Calu3 (cell line): ENCODE data around the gene PROCR. TPM values are rescaled to one million over a fixed set of nuclear protein-coding genes. Genes with fewer than 3 reads are reported as not detected.

Source experiments
- Bru-seq: library from RNA; stranded (reverse); fragments of 400-500 nt; gene quantifications from one replicate; lab custom pipeline; 2021; lab: Mats Ljungman, UMichigan
- BruChase-seq, 2 experiments: library from RNA; stranded (reverse); fragments of 400-500 nt; gene quantifications; one replicate each; lab custom pipeline; 2021; lab: Mats Ljungman, UMichigan
- BruUV-seq: library from RNA; stranded (reverse); fragments of 400-500 nt; replicated peaks from 2 replicates; lab custom pipeline; 2021; lab: Mats Ljungman, UMichigan
- CTCF ChIA-PET: fragments of 300-600 bp; sonication (Branson Sonifier 250); formaldehyde crosslinking; loops from one replicate; lab custom pipeline; 2022; ENCODE audit warnings: antibody characterized with exemption; lab: Charles Lee
- DNase-seq: peaks from one replicate; pipeline ENCODE4 v3.0.0; 2022
- H3K27ac Mint-ChIP-seq: one replicate; pipeline ENCODE4 v1.8.0; 2022; ENCODE audit warnings: mixed read lengths; ENCODE audit not compliant: unreplicated experiment
- H3K27me3 Mint-ChIP-seq: one replicate; pipeline ENCODE4 v1.8.0; 2022; ENCODE audit warnings: mixed read lengths; ENCODE audit not compliant: unreplicated experiment
- H3K36me3 Mint-ChIP-seq: one replicate; pipeline ENCODE4 v1.8.0; 2022; ENCODE audit warnings: mild to moderate bottlenecking, moderate library complexity, mixed read lengths; ENCODE audit not compliant: insufficient read depth, unreplicated experiment
- H3K4me1 Mint-ChIP-seq: one replicate; pipeline ENCODE4 v1.8.0; 2022; ENCODE audit warnings: mild to moderate bottlenecking, low read depth, mixed read lengths; ENCODE audit not compliant: unreplicated experiment
- H3K4me3 Mint-ChIP-seq: one replicate; pipeline ENCODE4 v1.8.0; 2022; ENCODE audit warnings: mild to moderate bottlenecking, low read depth, moderate library complexity, mixed read lengths; ENCODE audit not compliant: unreplicated experiment
- H3K9me3 Mint-ChIP-seq: one replicate; pipeline ENCODE4 v1.8.0; 2022; ENCODE audit warnings: low read depth, mixed read lengths; ENCODE audit not compliant: unreplicated experiment
- intact Hi-C: fragments of 100-400 bp; cut with micrococcal nuclease; formaldehyde crosslinking; loops from one replicate; pipeline ENCODE4 v1.10.0; 2022; ENCODE audit not compliant: unreplicated experiment
- long read RNA-seq: library from polyadenylated mRNA; stranded (forward); transcript quantifications from one replicate; pipeline ENCODE4 v2.0.0, GENCODE V29; 2022
- total RNA-seq: library from RNA; stranded (reverse); gene quantifications from 2 replicates; pipeline ENCODE4 v1.2.3, GENCODE V29; 2022
- TF ChIP-seq, protein P1 (sequence below): fragments of 200-600 bp; IDR thresholded peaks from one replicate; pipeline ENCODE4 v1.8.0; 2022; ENCODE audit warnings: antibody characterized with exemption; ENCODE audit not compliant: unreplicated experiment

PROCR gene
- total RNA-seq (9.7 and 10.3 TPM in 2 replicates), Bru-seq, nascent RNA (percentile 30 among the genes with signal in this experiment), BruChase-seq, experiment 1, labeled RNA remaining after a 6-hour chase (percentile 44 among the genes with signal in this experiment), BruChase-seq, experiment 2, labeled RNA remaining after a 2-hour chase (percentile 25 among the genes with signal in this experiment)
- long read RNA-seq, transcript PROCR-201 (4 exons, 1,348 nt): major isoform, 8 of 13 reads
- long read RNA-seq, partial matches to known transcripts: 1 of 13 reads
- long read RNA-seq, other reads (novel, unspliced or antisense): 4 of 13 reads

DNA sequence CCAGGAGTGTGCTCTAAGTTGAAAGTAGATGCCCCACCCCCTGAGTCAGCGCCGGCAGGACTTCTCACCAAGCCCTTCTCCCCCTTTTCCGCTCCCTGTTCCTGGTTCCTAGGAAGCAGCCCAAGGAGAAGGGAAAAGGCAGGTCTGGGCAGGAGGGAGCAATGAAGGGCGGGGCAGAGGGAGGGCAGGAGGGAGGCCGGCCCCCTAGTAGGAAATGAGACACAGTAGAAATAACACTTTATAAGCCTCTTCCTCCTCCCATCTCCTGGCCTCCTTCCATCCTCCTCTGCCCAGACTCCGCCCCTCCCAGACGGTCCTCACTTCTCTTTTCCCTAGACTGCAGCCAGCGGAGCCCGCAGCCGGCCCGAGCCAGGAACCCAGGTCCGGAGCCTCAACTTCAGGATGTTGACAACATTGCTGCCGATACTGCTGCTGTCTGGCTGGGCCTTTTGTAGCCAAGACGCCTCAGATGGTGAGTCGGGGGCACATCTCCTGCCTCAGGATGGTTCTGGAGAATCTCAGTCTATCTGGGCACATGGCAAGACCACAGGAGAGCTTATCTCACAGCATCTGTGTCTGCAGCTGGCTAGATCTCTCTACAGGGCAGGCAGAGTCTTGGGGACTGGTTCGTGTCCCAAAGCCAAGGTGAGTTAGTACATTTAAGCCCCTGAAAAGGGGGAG is at the start of gene PROCR:
PROCR (plus strand) TSS at position 320 of the 681 bp plus-strand sequence; CDS start at position 403, 83 bp downstream.
- intact Hi-C loops: no loop called here
- no peaks in the 10 kb centered on the region for H3K9me3 Mint-ChIP-seq
- CTCF ChIA-PET: interaction anchor here (0.9 to 1.5 kb wide), 2 partner anchors 27 to 713 kb away, joined by 4 to 5 read pairs; no protein-coding TSS in a partner anchor

DNA sequence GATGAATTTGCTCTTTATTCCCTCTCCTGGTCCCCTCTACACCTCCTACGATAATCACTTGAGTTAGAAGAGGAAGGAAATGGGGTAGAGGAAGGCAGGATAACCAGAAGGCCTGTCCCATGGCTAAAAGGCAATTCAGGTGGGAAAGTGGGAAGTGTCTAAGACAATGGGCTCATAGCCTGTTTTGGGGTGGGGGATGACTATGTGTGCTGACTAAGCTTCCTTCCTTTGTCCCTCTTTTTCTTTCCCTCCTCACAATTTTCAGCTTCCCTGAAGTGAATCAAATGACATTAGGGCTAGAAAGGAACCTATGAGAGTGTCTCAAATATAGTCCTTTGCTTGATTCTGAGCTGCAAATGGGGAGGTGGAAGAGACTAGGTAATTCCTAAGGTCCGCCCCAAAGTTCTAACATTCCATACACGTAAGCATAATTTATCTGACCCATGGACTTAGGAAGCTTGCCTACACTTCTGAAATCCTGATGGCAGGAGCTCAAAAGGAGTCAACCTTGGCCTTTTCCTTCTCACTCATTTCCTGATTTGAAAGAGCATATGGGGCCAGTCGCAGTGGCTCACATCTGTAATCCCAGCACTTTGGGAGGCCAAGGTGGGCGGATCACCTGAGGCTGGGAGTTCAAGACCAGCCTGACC is 49.0 kb upstream of the PROCR start:
- Mint-ChIP-seq H3K27ac (no peak overlapping the region), H3K4me3 (no peak overlapping the region), H3K4me1 (peaks cover 13% of the 10 kb centered on the region), H3K9me3 (no peaks in the 10 kb centered on the region), H3K27me3 (no peaks in the 10 kb centered on the region), H3K36me3 (peaks cover 63% of the 10 kb centered on the region)
- intact Hi-C loops: no loop called here
- no TSS peak for BruUV-seq
- TF ChIP-seq, protein P1, sequence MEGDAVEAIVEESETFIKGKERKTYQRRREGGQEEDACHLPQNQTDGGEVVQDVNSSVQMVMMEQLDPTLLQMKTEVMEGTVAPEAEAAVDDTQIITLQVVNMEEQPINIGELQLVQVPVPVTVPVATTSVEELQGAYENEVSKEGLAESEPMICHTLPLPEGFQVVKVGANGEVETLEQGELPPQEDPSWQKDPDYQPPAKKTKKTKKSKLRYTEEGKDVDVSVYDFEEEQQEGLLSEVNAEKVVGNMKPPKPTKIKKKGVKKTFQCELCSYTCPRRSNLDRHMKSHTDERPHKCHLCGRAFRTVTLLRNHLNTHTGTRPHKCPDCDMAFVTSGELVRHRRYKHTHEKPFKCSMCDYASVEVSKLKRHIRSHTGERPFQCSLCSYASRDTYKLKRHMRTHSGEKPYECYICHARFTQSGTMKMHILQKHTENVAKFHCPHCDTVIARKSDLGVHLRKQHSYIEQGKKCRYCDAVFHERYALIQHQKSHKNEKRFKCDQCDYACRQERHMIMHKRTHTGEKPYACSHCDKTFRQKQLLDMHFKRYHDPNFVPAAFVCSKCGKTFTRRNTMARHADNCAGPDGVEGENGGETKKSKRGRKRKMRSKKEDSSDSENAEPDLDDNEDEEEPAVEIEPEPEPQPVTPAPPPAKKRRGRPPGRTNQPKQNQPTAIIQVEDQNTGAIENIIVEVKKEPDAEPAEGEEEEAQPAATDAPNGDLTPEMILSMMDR: no peak
- no peak for DNase-seq
- CTCF ChIA-PET: interaction anchor here (1.0 kb wide), 1 partner anchor 22 kb away, joined by 3 read pairs; no protein-coding TSS in a partner anchor

More for the DNA sequence above, at the start of gene PROCR:
- Mint-ChIP-seq H3K4me1 (peaks cover 13% of the 10 kb centered on the region), H3K27ac (peak within 1 kb of the TSS; percentile 5), H3K36me3 (peaks cover 8% of the 10 kb centered on the region), H3K27me3 (no peaks in the 10 kb centered on the region), H3K4me3 (peak within 1 kb of the TSS; percentile 58)
- TF ChIP-seq, protein P1: no peak
- peak; percentile 71 for DNase-seq
- no TSS peak for BruUV-seq

DNA sequence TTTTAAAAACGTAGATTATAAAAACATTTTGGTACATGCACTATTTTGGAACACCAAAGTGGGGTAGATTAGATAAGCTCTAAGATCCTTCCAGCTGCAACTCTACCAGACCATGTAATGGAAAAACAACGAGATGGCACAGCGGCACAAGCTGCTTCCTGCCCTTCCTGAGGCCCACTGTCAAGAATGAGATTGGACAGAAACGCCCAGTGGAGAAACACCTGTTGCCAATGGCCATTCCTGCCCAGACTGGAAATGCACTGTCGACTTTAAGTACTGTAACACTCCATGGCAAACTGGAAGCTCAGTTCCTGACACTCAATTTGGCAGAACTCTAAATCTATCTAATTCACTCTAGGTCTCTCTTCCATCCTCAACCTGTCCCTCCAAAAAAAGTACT is 46.1 kb upstream of the PROCR start:
- CTCF ChIA-PET: no interaction called here
- no peaks in the 10 kb centered on the region for H3K27me3 Mint-ChIP-seq
- no peak for DNase-seq
- H3K4me3 Mint-ChIP-seq: no peak overlapping the region
- intact Hi-C loops: no loop called here
- peaks cover under 1% of the 10 kb centered on the region for H3K4me1 Mint-ChIP-seq
- no peak overlapping the region for H3K27ac Mint-ChIP-seq
- H3K36me3 Mint-ChIP-seq: peaks cover 57% of the 10 kb centered on the region
- TF ChIP-seq, protein P1: no peak
- no TSS peak for BruUV-seq
- no peaks in the 10 kb centered on the region for H3K9me3 Mint-ChIP-seq

DNA sequence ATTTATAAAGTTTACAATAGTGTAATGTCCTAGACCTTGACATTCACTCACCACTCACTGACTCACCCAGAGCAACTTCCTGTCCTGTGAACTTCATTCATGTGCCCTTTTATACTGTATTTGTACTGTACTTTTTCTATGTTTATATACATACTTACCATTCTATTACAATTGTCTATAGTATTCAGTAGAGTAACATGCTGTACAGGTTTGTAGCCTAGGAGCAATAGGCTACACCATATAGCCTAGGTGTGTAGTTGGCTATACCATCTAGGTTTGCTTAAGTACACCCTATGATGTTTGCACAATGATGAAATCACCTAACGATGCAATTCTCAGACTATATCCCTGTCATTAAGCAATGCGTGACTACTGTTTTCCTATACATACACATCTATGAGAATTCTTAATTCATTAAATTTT is 42.2 kb upstream of the PROCR start:
- no peaks in the 10 kb centered on the region for H3K27me3 Mint-ChIP-seq
- intact Hi-C loops: no loop called here
- TF ChIP-seq, protein P1: no peak
- H3K4me1 Mint-ChIP-seq: no peaks in the 10 kb centered on the region
- no peaks in the 10 kb centered on the region for H3K9me3 Mint-ChIP-seq
- no TSS peak for BruUV-seq
- peaks cover 53% of the 10 kb centered on the region for H3K36me3 Mint-ChIP-seq
- no peak for DNase-seq
- no peak overlapping the region for H3K27ac Mint-ChIP-seq
- no peak overlapping the region for H3K4me3 Mint-ChIP-seq
- CTCF ChIA-PET: interaction anchor here (0.7 kb wide), 2 partner anchors 20 to 21 kb away, joined by 3 to 5 read pairs; no protein-coding TSS in a partner anchor
